Left renal cortex interstitium (tissue), 4 donors: ENCODE measurements around the gene SRSF11. TPM values are rescaled to one million over a fixed set of nuclear protein-coding genes. Genes with fewer than 3 reads are reported as not detected.

Experiments used
- DNase-seq, 4 donors: peaks; one replicate each; pipeline ENCODE4 v3.0.0-alpha.2; 2013; ENCODE audit warnings: low read depth in 4 of 4, low spot score in 2 of 4, missing footprints in 1 of 4
- polyA plus RNA-seq, 4 donors: library from polyadenylated mRNA; unstranded; fragments of 120-200 nt; gene quantifications; one replicate each; pipeline ENCODE4 v1.2.1, GENCODE V29; 2013; ENCODE audit not compliant: insufficient read length in 4 of 4

The SRSF11 gene
- polyA plus RNA-seq, 4 donors: 268 to 529 (median 424) TPM

- DNase-seq: no peak
Observed at GRCh38 chr1:70299472-70299871, 78.3 kb downstream of the SRSF11 start.

Other genes starting within 250 kb of the SRSF11 start
- 10 to 100 TPM; 22.6 to 33.6 (median 29.0) TPM for gene LRRC40, start 15.8 kb upstream of the SRSF11 start, polyA plus RNA-seq
- 10 to 100 TPM; 25.1 to 31.6 (median 29.3) TPM for gene ANKRD13C, start 133.3 kb downstream of the SRSF11 start, polyA plus RNA-seq
- gene CTH, start 189.9 kb downstream of the SRSF11 start, polyA plus RNA-seq: 10 to 100 TPM; 10.9 to 15.2 (median 13.5) TPM